Right lobe of liver (tissue), 4 donors: Measurements from ENCODE around the gene CDO1.

Experiments used
- CTCF ChIP-seq, 4 donors: fragments of 200-600 bp in 3 of 4; fragments of 450-650 bp in 1 of 4; IDR thresholded peaks; one replicate each; pipeline versions ENCODE4 v1.5.1 to v1.8.0; 2016 to 2022; ENCODE audit warnings: antibody characterized with exemption in 4 of 4, mild to moderate bottlenecking in 2 of 4
- POLR2A ChIP-seq: fragments of 450-650 bp; IDR thresholded peaks from one replicate; pipeline ENCODE4 v1.6.1; 2017; ENCODE audit warnings: antibody characterized with exemption, mild to moderate bottlenecking
- donor health status: DM: no; HTN: no; CAD: no.
- donor health status: DM: no; HTN: no; CAD: no.
- donor health status: DM: no; HTN: yes; CAD: no.

- TF ChIP-seq CTCF (IDR thresholded peaks at IDR 0.05) = no peak
- TF ChIP-seq POLR2A = no peak
Observed at GRCh38 chr5:115812372-115812771, 4.1 kb downstream of the CDO1 start.
